Peyer's patch (tissue), 4 donors: ENCODE data around the gene ATP13A3.

ENCODE experiments used
- POLR2A ChIP-seq, 2 donors: fragments of 450-650 bp; IDR thresholded peaks; one replicate each; pipeline ENCODE4 v1.5.1; 2017; ENCODE audit warnings: antibody characterized with exemption in 2 of 2, mild to moderate bottlenecking in 2 of 2, moderate library complexity in 2 of 2
- TF ChIP-seq, protein P1 (sequence below), 6 experiments: fragments of 450-650 bp in 4 of 6; fragments of 200-600 bp in 2 of 6; sonication (generic) in 1 of 6; IDR thresholded peaks; one replicate each; pipeline ENCODE4 v1.5.1; 2017 to 2019; ENCODE audit warnings: antibody characterized with exemption in 6 of 6, mild to moderate bottlenecking in 3 of 6, moderate library complexity in 1 of 6

DNA sequence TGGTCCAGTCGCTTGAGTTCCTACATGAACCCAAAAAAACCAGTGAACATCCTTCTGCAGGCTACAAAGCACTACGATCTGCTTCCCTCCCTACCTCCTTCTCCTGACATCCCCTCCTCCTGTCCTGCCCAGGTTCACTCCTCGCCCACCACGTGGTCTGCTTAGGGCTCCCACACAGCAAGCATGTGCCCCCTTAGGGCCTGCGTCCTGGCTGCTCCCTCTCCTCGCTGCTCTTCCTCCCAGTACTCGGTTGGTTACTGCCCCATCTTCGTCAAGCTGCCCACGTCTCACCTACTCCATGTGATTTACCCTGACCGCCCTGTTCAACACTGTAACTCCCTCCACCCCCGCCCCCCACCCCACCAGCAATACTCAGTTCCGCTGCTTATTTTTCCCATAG is 20.8 kb upstream of the ATP13A3 start:
- TF ChIP-seq, protein P1, sequence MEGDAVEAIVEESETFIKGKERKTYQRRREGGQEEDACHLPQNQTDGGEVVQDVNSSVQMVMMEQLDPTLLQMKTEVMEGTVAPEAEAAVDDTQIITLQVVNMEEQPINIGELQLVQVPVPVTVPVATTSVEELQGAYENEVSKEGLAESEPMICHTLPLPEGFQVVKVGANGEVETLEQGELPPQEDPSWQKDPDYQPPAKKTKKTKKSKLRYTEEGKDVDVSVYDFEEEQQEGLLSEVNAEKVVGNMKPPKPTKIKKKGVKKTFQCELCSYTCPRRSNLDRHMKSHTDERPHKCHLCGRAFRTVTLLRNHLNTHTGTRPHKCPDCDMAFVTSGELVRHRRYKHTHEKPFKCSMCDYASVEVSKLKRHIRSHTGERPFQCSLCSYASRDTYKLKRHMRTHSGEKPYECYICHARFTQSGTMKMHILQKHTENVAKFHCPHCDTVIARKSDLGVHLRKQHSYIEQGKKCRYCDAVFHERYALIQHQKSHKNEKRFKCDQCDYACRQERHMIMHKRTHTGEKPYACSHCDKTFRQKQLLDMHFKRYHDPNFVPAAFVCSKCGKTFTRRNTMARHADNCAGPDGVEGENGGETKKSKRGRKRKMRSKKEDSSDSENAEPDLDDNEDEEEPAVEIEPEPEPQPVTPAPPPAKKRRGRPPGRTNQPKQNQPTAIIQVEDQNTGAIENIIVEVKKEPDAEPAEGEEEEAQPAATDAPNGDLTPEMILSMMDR (IDR thresholded peaks at IDR 0.05): no peak
- no peak for TF ChIP-seq POLR2A (IDR thresholded peaks at IDR 0.05)
